ENCODE results near the gene JOSD2.
A peak's percentile ranks its signal among the peaks of the same experiment; 100 is the strongest.

JOSD2 gene

DNA sequence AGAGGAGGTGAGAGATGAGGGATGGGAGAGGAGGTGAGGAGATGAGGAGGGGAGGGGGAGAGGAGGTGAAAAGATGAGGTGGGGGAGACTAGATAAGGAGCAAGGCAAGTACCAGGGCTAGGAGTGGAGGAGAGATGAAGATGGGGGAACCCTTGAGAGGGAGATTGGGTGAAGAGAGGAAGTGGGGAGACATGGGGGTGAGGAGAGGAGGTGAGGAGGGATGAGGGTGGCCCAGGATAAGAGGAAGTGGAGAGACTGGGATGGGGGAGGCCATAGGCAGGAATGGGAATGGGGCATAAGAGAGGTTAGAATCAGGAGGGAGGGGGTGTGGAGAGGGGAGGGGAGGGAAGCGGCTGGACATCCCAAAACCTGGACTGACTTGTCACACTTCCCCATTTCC is 51.4 kb downstream of the JOSD2 start:
- H3K36me3 ChIP-seq (ENCODE audit: low read length), result no peaks in the 10 kb centered on the region
- peak overlapping the region; percentile 41 for H3K4me2 ChIP-seq (ENCODE audit: low read depth, low read length, poor library complexity, severe bottlenecking)
- H3K9me2 ChIP-seq (replicated peaks; ENCODE audit: insufficient read depth, low read length), result no peaks in the 10 kb centered on the region
- TF ChIP-seq EZH2phosphoT487 (conservative IDR thresholded peaks at IDR 0.05; ENCODE audit: low read length), result no peak
- TF ChIP-seq, protein P1, sequence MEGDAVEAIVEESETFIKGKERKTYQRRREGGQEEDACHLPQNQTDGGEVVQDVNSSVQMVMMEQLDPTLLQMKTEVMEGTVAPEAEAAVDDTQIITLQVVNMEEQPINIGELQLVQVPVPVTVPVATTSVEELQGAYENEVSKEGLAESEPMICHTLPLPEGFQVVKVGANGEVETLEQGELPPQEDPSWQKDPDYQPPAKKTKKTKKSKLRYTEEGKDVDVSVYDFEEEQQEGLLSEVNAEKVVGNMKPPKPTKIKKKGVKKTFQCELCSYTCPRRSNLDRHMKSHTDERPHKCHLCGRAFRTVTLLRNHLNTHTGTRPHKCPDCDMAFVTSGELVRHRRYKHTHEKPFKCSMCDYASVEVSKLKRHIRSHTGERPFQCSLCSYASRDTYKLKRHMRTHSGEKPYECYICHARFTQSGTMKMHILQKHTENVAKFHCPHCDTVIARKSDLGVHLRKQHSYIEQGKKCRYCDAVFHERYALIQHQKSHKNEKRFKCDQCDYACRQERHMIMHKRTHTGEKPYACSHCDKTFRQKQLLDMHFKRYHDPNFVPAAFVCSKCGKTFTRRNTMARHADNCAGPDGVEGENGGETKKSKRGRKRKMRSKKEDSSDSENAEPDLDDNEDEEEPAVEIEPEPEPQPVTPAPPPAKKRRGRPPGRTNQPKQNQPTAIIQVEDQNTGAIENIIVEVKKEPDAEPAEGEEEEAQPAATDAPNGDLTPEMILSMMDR (IDR thresholded peaks at IDR 0.05; ENCODE audit: insufficient read depth, low read length, poor library complexity, severe bottlenecking), result no peak
- H4K20me1 ChIP-seq (ENCODE audit: low read depth, low read length), result no peaks in the 10 kb centered on the region
- peaks cover 5% of the 10 kb centered on the region for H3F3A ChIP-seq (ENCODE audit: insufficient read depth)
- no peaks in the 10 kb centered on the region for H3K9me3 ChIP-seq (ENCODE audit: insufficient read depth, low read length)
- no peaks in the 10 kb centered on the region for H3K79me2 ChIP-seq (ENCODE audit: insufficient read depth, low read length)
- H3K27ac ChIP-seq (ENCODE audit: low read depth, low read length), result peak overlapping the region; percentile 73
- peak overlapping the region; percentile 15 for H2AFZ ChIP-seq (ENCODE audit: low read depth, low read length, severe bottlenecking)
- no peaks in the 10 kb centered on the region for H3K27me3 ChIP-seq (ENCODE audit: low read length)
- no peak overlapping the region for H3K4me3 ChIP-seq (ENCODE audit: insufficient read depth, low read length, poor library complexity, severe bottlenecking)
- H3K9ac ChIP-seq (ENCODE audit: low read length), result peak overlapping the region; percentile 26; the same call in 1 of the 2 replicates

DNA sequence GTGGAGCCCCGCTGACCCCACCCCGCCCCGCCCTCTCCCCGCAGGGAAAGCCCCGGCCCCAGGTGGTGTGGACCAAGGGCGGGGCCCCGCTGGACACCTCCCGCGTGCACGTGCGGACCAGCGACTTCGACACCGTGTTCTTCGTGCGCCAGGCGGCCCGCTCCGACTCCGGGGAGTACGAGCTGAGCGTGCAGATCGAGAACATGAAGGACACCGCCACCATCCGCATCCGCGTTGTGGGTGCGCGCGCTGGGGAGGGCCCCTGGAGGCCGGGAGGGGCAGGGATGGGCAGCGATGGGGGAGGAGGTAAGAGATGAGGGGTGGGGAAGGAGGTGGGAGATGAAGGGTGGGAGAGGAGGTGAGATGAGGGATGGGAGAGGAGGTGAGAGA is 51.9 kb downstream of the JOSD2 start:
- no peak overlapping the region for H3K9ac ChIP-seq (ENCODE audit: low read length)
- no peak overlapping the region for H3K27ac ChIP-seq (ENCODE audit: low read depth, low read length)
- no peaks in the 10 kb centered on the region for H3K79me2 ChIP-seq (ENCODE audit: insufficient read depth, low read length)

DNA sequence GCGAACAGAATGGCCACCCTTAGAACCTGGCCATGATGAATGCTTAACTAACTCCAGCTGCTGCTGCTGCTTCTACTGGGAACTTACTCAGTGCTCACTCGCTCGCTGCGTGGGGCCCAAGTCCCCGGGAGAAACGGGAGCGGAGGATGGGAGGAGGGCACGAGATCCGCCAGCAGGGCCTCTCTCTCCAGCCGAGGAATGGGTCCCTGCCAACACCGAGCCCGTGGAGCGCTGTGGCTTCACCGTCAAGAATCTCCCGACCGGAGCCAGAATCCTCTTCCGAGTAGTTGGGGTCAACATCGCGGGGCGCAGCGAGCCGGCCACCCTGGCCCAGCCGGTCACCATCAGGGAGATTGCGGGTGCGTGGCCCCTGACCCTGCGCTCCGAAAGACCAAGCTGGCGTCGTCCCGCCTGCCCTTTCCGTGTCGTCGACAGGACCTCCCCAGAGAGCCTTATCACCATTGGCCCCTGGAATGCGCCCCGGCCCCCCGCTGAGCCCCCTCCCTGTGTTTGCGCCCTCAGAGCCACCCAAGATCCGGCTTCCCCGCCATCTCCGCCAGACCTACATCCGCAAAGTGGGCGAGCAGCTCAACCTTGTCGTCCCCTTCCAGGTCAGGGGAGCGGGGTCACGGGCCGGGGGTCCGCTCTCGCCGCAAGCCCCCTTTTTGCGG is 52.5 kb downstream of the JOSD2 start:
- no peaks in the 10 kb centered on the region for H3K9me3 ChIP-seq (ENCODE audit: insufficient read depth, low read length)
- H4K20me1 ChIP-seq (ENCODE audit: low read depth, low read length), result no peaks in the 10 kb centered on the region
- no peak overlapping the region for H3K27ac ChIP-seq (ENCODE audit: low read depth, low read length)
- H3K36me3 ChIP-seq (ENCODE audit: low read length), result no peaks in the 10 kb centered on the region
- H2AFZ ChIP-seq (ENCODE audit: low read depth, low read length, severe bottlenecking), result no peak overlapping the region
- H3K9ac ChIP-seq (ENCODE audit: low read length), result no peak overlapping the region
- no peaks in the 10 kb centered on the region for H3K9me2 ChIP-seq (replicated peaks; ENCODE audit: insufficient read depth, low read length)
- peaks cover 5% of the 10 kb centered on the region for H3F3A ChIP-seq (ENCODE audit: insufficient read depth)
- H3K4me2 ChIP-seq (ENCODE audit: low read depth, low read length, poor library complexity, severe bottlenecking), result no peak overlapping the region
- TF ChIP-seq, protein P1 (IDR thresholded peaks at IDR 0.05; ENCODE audit: insufficient read depth, low read length, poor library complexity, severe bottlenecking), result no peak
- TF ChIP-seq EZH2phosphoT487 (conservative IDR thresholded peaks at IDR 0.05; ENCODE audit: low read length), result no peak
- no peaks in the 10 kb centered on the region for H3K79me2 ChIP-seq (ENCODE audit: insufficient read depth, low read length)
- no peaks in the 10 kb centered on the region for H3K27me3 ChIP-seq (ENCODE audit: low read length)
- no peak overlapping the region for H3K4me3 ChIP-seq (ENCODE audit: insufficient read depth, low read length, poor library complexity, severe bottlenecking)

More for the DNA sequence above, 51.9 kb downstream of the JOSD2 start:
- no peaks in the 10 kb centered on the region for H3K9me3 ChIP-seq (ENCODE audit: insufficient read depth, low read length)
- no peaks in the 10 kb centered on the region for H4K20me1 ChIP-seq (ENCODE audit: low read depth, low read length)
- no peaks in the 10 kb centered on the region for H3K36me3 ChIP-seq (ENCODE audit: low read length)
- no peak overlapping the region for H2AFZ ChIP-seq (ENCODE audit: low read depth, low read length, severe bottlenecking)
- no peaks in the 10 kb centered on the region for H3K9me2 ChIP-seq (replicated peaks; ENCODE audit: insufficient read depth, low read length)
- no peak overlapping the region for H3K4me3 ChIP-seq (ENCODE audit: insufficient read depth, low read length, poor library complexity, severe bottlenecking)
- no peak overlapping the region for H3K4me2 ChIP-seq (ENCODE audit: low read depth, low read length, poor library complexity, severe bottlenecking)
- TF ChIP-seq, protein P1 (IDR thresholded peaks at IDR 0.05; ENCODE audit: insufficient read depth, low read length, poor library complexity, severe bottlenecking), result no peak
- no peak for TF ChIP-seq EZH2phosphoT487 (conservative IDR thresholded peaks at IDR 0.05; ENCODE audit: low read length)
- peaks cover 5% of the 10 kb centered on the region for H3F3A ChIP-seq (ENCODE audit: insufficient read depth)
- no peaks in the 10 kb centered on the region for H3K27me3 ChIP-seq (ENCODE audit: low read length)

Data from SU-DHL-6 (cell line).